OCI-LY3 (cell line): ENCODE results near the gene SLC10A1.

Source experiments
- H2AFZ ChIP-seq: fragments of 200-600, 300-600 bp; shearing (Covaris generic); 2 replicates; pipeline ENCODE4 v1.6.0; 2014; ENCODE audit warnings: antibody characterized with exemption, low read depth, low read length
- H3K27ac ChIP-seq: fragments of 200-600, 300-600 bp; sonication (generic); 2 replicates; pipeline ENCODE4 v1.5.1; 2014; ENCODE audit warnings: mild to moderate bottlenecking, low read length, moderate library complexity, mixed read lengths
- H3K27me3 ChIP-seq: fragments of 200-600, 300-600 bp; sonication (generic); 2 replicates; pipeline ENCODE4 v1.6.1; 2014; ENCODE audit warnings: low read depth, low read length, mixed read lengths
- H3K36me3 ChIP-seq: fragments of 200-600, 300-600 bp; sonication (generic); replicated peaks from 2 replicates; pipeline ENCODE3; 2014; ENCODE audit warnings: low read depth, low read length, mixed read lengths
- H3K4me1 ChIP-seq: fragments of 300-600, 200-600 bp; sonication (generic); 2 replicates; pipeline ENCODE4 v1.6.1; 2014; ENCODE audit warnings: low read length, mixed read lengths
- H3K4me2 ChIP-seq: fragments of 200-600, 300-600 bp; sonication (generic); 2 replicates; pipeline ENCODE4 v1.6.1; 2014; ENCODE audit warnings: low read length, mixed read lengths
- H3K4me3 ChIP-seq: fragments of 300-600, 200-600 bp; sonication (generic); 2 replicates; pipeline ENCODE4 v1.5.1; 2014; ENCODE audit warnings: antibody characterized with exemption, mild to moderate bottlenecking, low read length, moderate library complexity
- H3K79me2 ChIP-seq: fragments of 300-600, 200-600 bp; shearing (Covaris generic); 2 replicates; pipeline ENCODE4 v1.6.1; 2014; ENCODE audit warnings: mild to moderate bottlenecking, low read length, mixed read lengths
- H3K9ac ChIP-seq: fragments of 300-600, 200-600 bp; shearing (Covaris generic); 2 replicates; pipeline ENCODE4 v1.6.0; 2014; ENCODE audit warnings: mild to moderate bottlenecking, low read length, moderate library complexity
- H3K9me3 ChIP-seq: fragments of 200-600, 300-600 bp; shearing (Covaris generic); 2 replicates; pipeline ENCODE4 v1.6.1; 2014; ENCODE audit warnings: low read length, mixed read lengths; ENCODE audit not compliant: insufficient read depth
- H4K20me1 ChIP-seq: fragments of 200-600, 300-600 bp; sonication (generic); 2 replicates; pipeline ENCODE4 v1.6.1; 2016; ENCODE audit warnings: low read length, mixed read lengths; ENCODE audit not compliant: insufficient read depth
- CTCF ChIP-seq: fragments of 200-600, 300-600 bp; sonication (generic); IDR thresholded peaks from 2 replicates; pipeline ENCODE4 v1.5.1; 2014; ENCODE audit warnings: antibody characterized with exemption, low read length, low read depth
- EZH2phosphoT487 ChIP-seq: fragments of 200-600 bp; shearing (Covaris generic); IDR thresholded peaks from 2 replicates; pipeline ENCODE4 v1.6.1; 2018; ENCODE audit warnings: antibody characterized with exemption, mixed run types, low read depth

SLC10A1 gene

GRCh38 chr14:69828879-69829278, 31.8 kb upstream of the SLC10A1 start:
- Histone ChIP-seq H2AFZ (no peak overlapping the region), H3K27me3 (peaks cover 6% of the 10 kb centered on the region; the same call in 1 of the 2 replicates), H3K4me1 (0 out of 2 replicates have a peak, but pooled peaks cover 2% of the 10 kb centered on the region), H3K79me2 (no peaks in the 10 kb centered on the region), H4K20me1 (no peaks in the 10 kb centered on the region), H3K4me3 (no peak overlapping the region), H3K9ac (no peak overlapping the region), H3K4me2 (no peak overlapping the region), H3K36me3 (no peaks in the 10 kb centered on the region), H3K9me3 (no peaks in the 10 kb centered on the region), H3K27ac (no peak overlapping the region)
- TF ChIP-seq EZH2phosphoT487 (no peak), CTCF (no peak)

GRCh38 chr14:69828354-69828753, 31.3 kb upstream of the SLC10A1 start:
- H3K4me2 ChIP-seq = no peak overlapping the region
- no peaks in the 10 kb centered on the region for H3K79me2 ChIP-seq
- H4K20me1 ChIP-seq = no peaks in the 10 kb centered on the region
- H3K4me1 ChIP-seq = 0 out of 2 replicates have a peak, but pooled peaks cover 2% of the 10 kb centered on the region
- no peaks in the 10 kb centered on the region for H3K36me3 ChIP-seq
- H3K9ac ChIP-seq = no peak overlapping the region
- H3K27me3 ChIP-seq = peaks cover 6% of the 10 kb centered on the region; the same call in 1 of the 2 replicates
- no peak overlapping the region for H3K4me3 ChIP-seq
- H2AFZ ChIP-seq = no peak overlapping the region
- no peaks in the 10 kb centered on the region for H3K9me3 ChIP-seq
- H3K27ac ChIP-seq = no peak overlapping the region
- TF ChIP-seq EZH2phosphoT487 (no peak), CTCF (no peak)

- Histone ChIP-seq H3K4me3 (no peak overlapping the region), H2AFZ (no peak overlapping the region), H3K27ac (no peak overlapping the region), H3K4me2 (no peak overlapping the region), H3K79me2 (no peaks in the 10 kb centered on the region), H3K36me3 (no peaks in the 10 kb centered on the region), H3K9me3 (no peaks in the 10 kb centered on the region), H4K20me1 (no peaks in the 10 kb centered on the region), H3K4me1 (0 out of 2 replicates have a peak, but pooled peaks cover 2% of the 10 kb centered on the region), H3K9ac (no peak overlapping the region), H3K27me3 (peaks cover 6% of the 10 kb centered on the region; the same call in 1 of the 2 replicates)
- TF ChIP-seq CTCF = no peak
- TF ChIP-seq EZH2phosphoT487 = no peak
Measured at GRCh38 chr14:69827560-69827959, 30.5 kb upstream of the SLC10A1 start.

GRCh38 chr14:69822456-69822855, 25.4 kb upstream of the SLC10A1 start:
- no peak overlapping the region for H3K27ac ChIP-seq
- no peak for TF ChIP-seq CTCF
- H3K27me3 ChIP-seq = peaks cover 6% of the 10 kb centered on the region
- H3K79me2 ChIP-seq = no peaks in the 10 kb centered on the region
- H3K4me1 ChIP-seq = 0 out of 2 replicates have a peak, but pooled peaks cover under 1% of the 10 kb centered on the region
- H3K4me2 ChIP-seq = no peak overlapping the region
- H4K20me1 ChIP-seq = no peaks in the 10 kb centered on the region
- no peak overlapping the region for H3K4me3 ChIP-seq
- no peaks in the 10 kb centered on the region for H3K9me3 ChIP-seq
- no peaks in the 10 kb centered on the region for H3K36me3 ChIP-seq
- no peak overlapping the region for H2AFZ ChIP-seq
- no peak overlapping the region for H3K9ac ChIP-seq
